ENCODE results near the gene JPH4.

JPH4 gene

DNA sequence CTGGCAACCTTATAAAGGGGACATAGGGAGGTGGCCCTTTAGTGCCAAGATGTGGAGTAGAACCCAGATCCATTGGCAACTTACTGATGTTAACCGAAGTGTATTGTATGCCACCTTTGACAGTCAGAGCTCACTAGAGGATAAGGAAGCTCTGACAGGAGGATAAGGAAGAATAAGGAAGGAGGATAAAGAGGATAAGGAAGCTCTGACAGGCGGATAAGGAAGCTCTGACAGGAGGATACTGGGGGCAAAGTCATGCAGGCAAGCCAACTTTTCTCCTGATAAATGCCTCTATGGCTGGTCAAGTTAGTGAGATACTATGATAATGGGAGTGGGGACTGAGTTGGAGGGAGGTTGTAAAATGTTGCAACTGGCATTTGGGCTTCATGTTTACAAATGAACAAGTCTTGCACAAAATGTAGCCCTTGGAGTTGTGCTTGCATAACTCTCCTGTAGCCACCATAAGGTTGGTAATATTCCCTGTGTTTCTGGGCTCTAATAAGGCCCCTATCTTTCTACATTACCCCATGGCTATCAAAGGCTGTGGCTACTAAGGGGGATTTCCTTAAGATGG lies 39.9 kb upstream of the JPH4 start:
- Histone ChIP-seq H4K20me1 (ENCODE audit: control insufficient read depth, insufficient read depth, low read depth, low read length) (no peaks in the 10 kb centered on the region), H3F3A (ENCODE audit: control insufficient read depth, insufficient read depth) (no peaks in the 10 kb centered on the region), H3K36me3 (ENCODE audit: control insufficient read depth, low read length) (no peaks in the 10 kb centered on the region), H3K79me2 (ENCODE audit: control insufficient read depth, low read length) (no peaks in the 10 kb centered on the region), H3K27me3 (ENCODE audit: control insufficient read depth, low read length) (peaks cover 3% of the 10 kb centered on the region; the same call in 1 of the 2 replicates), H3K4me3 (ENCODE audit: low read length) (no peak overlapping the region), H3K4me1 (ENCODE audit: control insufficient read depth, low read length) (no peaks in the 10 kb centered on the region), H3K9me2 (replicated peaks; ENCODE audit: control insufficient read depth, low read length) (no peaks in the 10 kb centered on the region), H3K4me2 (ENCODE audit: low read length) (no peak overlapping the region), H3K27ac (ENCODE audit: low read depth, low read length) (no peak overlapping the region), H3K9me3 (ENCODE audit: control insufficient read depth, insufficient read depth, low read length) (no peaks in the 10 kb centered on the region)
- no peak for TF ChIP-seq EZH2phosphoT487 (IDR thresholded peaks at IDR 0.05; ENCODE audit: borderline replicate concordance, low read length)
- TF ChIP-seq, protein P1, sequence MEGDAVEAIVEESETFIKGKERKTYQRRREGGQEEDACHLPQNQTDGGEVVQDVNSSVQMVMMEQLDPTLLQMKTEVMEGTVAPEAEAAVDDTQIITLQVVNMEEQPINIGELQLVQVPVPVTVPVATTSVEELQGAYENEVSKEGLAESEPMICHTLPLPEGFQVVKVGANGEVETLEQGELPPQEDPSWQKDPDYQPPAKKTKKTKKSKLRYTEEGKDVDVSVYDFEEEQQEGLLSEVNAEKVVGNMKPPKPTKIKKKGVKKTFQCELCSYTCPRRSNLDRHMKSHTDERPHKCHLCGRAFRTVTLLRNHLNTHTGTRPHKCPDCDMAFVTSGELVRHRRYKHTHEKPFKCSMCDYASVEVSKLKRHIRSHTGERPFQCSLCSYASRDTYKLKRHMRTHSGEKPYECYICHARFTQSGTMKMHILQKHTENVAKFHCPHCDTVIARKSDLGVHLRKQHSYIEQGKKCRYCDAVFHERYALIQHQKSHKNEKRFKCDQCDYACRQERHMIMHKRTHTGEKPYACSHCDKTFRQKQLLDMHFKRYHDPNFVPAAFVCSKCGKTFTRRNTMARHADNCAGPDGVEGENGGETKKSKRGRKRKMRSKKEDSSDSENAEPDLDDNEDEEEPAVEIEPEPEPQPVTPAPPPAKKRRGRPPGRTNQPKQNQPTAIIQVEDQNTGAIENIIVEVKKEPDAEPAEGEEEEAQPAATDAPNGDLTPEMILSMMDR (IDR thresholded peaks at IDR 0.05; ENCODE audit: low read depth, low read length, poor library complexity, severe bottlenecking): no peak

DNA sequence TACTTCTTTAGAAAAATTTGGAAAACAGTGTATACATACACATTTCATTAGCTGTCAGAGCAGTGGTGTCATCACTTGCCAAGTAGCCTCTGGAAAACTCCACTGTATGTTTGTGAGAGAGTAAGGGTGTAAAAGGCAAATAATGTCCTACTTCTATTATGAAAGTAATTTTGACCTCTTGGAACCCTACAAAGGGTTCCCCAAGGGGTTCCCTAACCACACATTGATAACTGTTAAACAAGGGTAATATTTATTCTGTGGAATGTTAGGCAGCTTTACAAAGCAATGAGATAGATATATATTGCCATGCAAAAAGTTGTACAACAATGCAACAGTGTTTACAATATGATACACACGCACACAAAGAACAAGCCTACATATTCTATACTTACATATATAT lies 38.9 kb upstream of the JPH4 start:
- H4K20me1 ChIP-seq (ENCODE audit: control insufficient read depth, insufficient read depth, low read depth, low read length): no peaks in the 10 kb centered on the region
- no peaks in the 10 kb centered on the region for H3K79me2 ChIP-seq (ENCODE audit: control insufficient read depth, low read length)

DNA sequence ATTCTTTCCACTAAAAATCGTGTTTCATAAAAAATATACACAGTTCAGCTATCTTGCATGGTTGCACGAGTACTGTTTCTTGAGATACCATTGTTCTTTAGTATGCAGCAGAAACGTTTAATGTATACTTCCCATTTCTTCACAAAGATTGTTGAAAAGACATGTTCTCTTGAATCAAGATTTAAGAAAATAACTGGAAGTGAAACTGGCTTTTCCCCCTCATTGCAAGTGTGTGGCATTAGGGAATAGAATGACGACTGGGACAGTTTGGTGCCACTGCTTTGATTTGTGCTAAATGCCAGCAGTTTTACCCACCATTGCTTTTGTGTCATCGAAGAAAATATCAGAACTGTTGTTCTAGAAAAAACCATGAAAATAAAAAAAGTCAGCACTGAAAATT lies 37.3 kb upstream of the JPH4 start:
- Histone ChIP-seq H3K27ac (ENCODE audit: low read depth, low read length) (no peak overlapping the region), H3K9me3 (ENCODE audit: control insufficient read depth, insufficient read depth, low read length) (no peaks in the 10 kb centered on the region), H3K9me2 (replicated peaks; ENCODE audit: control insufficient read depth, low read length) (no peaks in the 10 kb centered on the region), H3F3A (ENCODE audit: control insufficient read depth, insufficient read depth) (no peaks in the 10 kb centered on the region), H3K4me1 (ENCODE audit: control insufficient read depth, low read length) (no peaks in the 10 kb centered on the region), H3K27me3 (ENCODE audit: control insufficient read depth, low read length) (peaks cover 4% of the 10 kb centered on the region; the same call in 1 of the 2 replicates), H3K4me2 (ENCODE audit: low read length) (no peak overlapping the region), H3K79me2 (ENCODE audit: control insufficient read depth, low read length) (no peaks in the 10 kb centered on the region), H3K4me3 (ENCODE audit: low read length) (no peak overlapping the region), H3K36me3 (ENCODE audit: control insufficient read depth, low read length) (no peaks in the 10 kb centered on the region), H4K20me1 (ENCODE audit: control insufficient read depth, insufficient read depth, low read depth, low read length) (no peaks in the 10 kb centered on the region)
- no peak for TF ChIP-seq EZH2phosphoT487 (IDR thresholded peaks at IDR 0.05; ENCODE audit: borderline replicate concordance, low read length)
- TF ChIP-seq, protein P1 (IDR thresholded peaks at IDR 0.05; ENCODE audit: low read depth, low read length, poor library complexity, severe bottlenecking): no peak

More for the DNA sequence above, 38.9 kb upstream of the JPH4 start:
- Histone ChIP-seq H3F3A (ENCODE audit: control insufficient read depth, insufficient read depth) (no peaks in the 10 kb centered on the region), H3K27ac (ENCODE audit: low read depth, low read length) (no peak overlapping the region), H3K4me2 (ENCODE audit: low read length) (no peak overlapping the region), H3K9me2 (replicated peaks; ENCODE audit: control insufficient read depth, low read length) (no peaks in the 10 kb centered on the region), H3K4me1 (ENCODE audit: control insufficient read depth, low read length) (no peaks in the 10 kb centered on the region), H3K27me3 (ENCODE audit: control insufficient read depth, low read length) (peaks cover 3% of the 10 kb centered on the region; the same call in 1 of the 2 replicates), H3K4me3 (ENCODE audit: low read length) (no peak overlapping the region), H3K36me3 (ENCODE audit: control insufficient read depth, low read length) (no peaks in the 10 kb centered on the region), H3K9me3 (ENCODE audit: control insufficient read depth, insufficient read depth, low read length) (no peaks in the 10 kb centered on the region)
- no peak for TF ChIP-seq EZH2phosphoT487 (IDR thresholded peaks at IDR 0.05; ENCODE audit: borderline replicate concordance, low read length)
- TF ChIP-seq, protein P1 (IDR thresholded peaks at IDR 0.05; ENCODE audit: low read depth, low read length, poor library complexity, severe bottlenecking): no peak
